ENCODE measurements around the gene ITSN1. TPM values are rescaled to one million over a fixed set of nuclear protein-coding genes. Genes with fewer than 3 reads are reported as not detected.

ITSN1 gene
- total and polyA plus RNA-seq, 2 donors from 2014 or later, result 8.1 to 42.5 TPM

GRCh38 chr21:33931799-33932390 is 289.6 kb downstream of the ITSN1 start:
- peak overlapping the region; percentile 26 to 63 (median 56) for H3K4me3 ChIP-seq (ENCODE audit: low read length in 3 of 3)
- peaks cover 0 to 7% (median 0%) of the 10 kb centered on the region in 3 donors for H3K4me1 ChIP-seq (ENCODE audit: control insufficient read depth in 2 of 3, insufficient read depth in 2 of 3, low read depth in 1 of 3, low read length in 3 of 3)
- peak overlapping the region in 1 of 3 donors; percentile 63 for H3K9ac ChIP-seq (ENCODE audit: low read length in 3 of 3)
- intact Hi-C loops (cut with DNase I), result no loop called here
- FAIRE-seq (no peak), DNase-seq (peak in 1 of 5 donors; percentile 11)
- peak overlapping the region in 1 of 2 donors; percentile 77 for H3K27ac ChIP-seq (ENCODE audit: low read depth in 2 of 2, low read length in 2 of 2)
- H3K27me3 ChIP-seq (ENCODE audit: control insufficient read depth, insufficient read depth, low read length), result no peaks in the 10 kb centered on the region
- no peak for TF ChIP-seq CTCF (IDR thresholded peaks at IDR 0.05; ENCODE audit: borderline replicate concordance, extremely low read depth, insufficient read depth)
- no peaks in the 10 kb centered on the region for H3K9me3 ChIP-seq (ENCODE audit: control insufficient read depth in 2 of 3, insufficient read depth in 1 of 3, low read length in 3 of 3)
- H3K36me3 ChIP-seq (ENCODE audit: control insufficient read depth in 2 of 3, insufficient read depth in 3 of 3, low read length in 3 of 3), result no peaks in the 10 kb centered on the region

- no peaks in the 10 kb centered on the region for H3K9me3 ChIP-seq (ENCODE audit: control insufficient read depth in 2 of 3, insufficient read depth in 1 of 3, low read length in 3 of 3)
- no peak overlapping the region for H3K4me3 ChIP-seq (ENCODE audit: low read length in 3 of 3)
- peaks cover 0 to 7% (median 0%) of the 10 kb centered on the region in 3 donors for H3K4me1 ChIP-seq (ENCODE audit: control insufficient read depth in 2 of 3, insufficient read depth in 2 of 3, low read depth in 1 of 3, low read length in 3 of 3)
- no peak overlapping the region for H3K27ac ChIP-seq (ENCODE audit: low read depth in 2 of 2, low read length in 2 of 2)
- no peak for TF ChIP-seq CTCF (IDR thresholded peaks at IDR 0.05; ENCODE audit: borderline replicate concordance, extremely low read depth, insufficient read depth)
- H3K9ac ChIP-seq (ENCODE audit: low read length in 3 of 3), result no peak overlapping the region
- DNase-seq (no peak), FAIRE-seq (no peak)
- intact Hi-C loops (cut with DNase I), result no loop called here
- no peaks in the 10 kb centered on the region for H3K36me3 ChIP-seq (ENCODE audit: control insufficient read depth in 2 of 3, insufficient read depth in 3 of 3, low read length in 3 of 3)
- no peaks in the 10 kb centered on the region for H3K27me3 ChIP-seq (ENCODE audit: control insufficient read depth, insufficient read depth, low read length)
Observed at GRCh38 chr21:33932731-33933130, 290.4 kb downstream of the ITSN1 start.

GRCh38 chr21:33936301-33937038 is 294.2 kb downstream of the ITSN1 start:
- Histone ChIP-seq H3K4me3 (ENCODE audit: low read length in 3 of 3) (no peak overlapping the region), H3K36me3 (ENCODE audit: control insufficient read depth in 2 of 3, insufficient read depth in 3 of 3, low read length in 3 of 3) (no peaks in the 10 kb centered on the region), H3K4me1 (ENCODE audit: control insufficient read depth in 2 of 3, insufficient read depth in 2 of 3, low read depth in 1 of 3, low read length in 3 of 3) (peaks cover 0 to 7% (median 0%) of the 10 kb centered on the region in 3 donors), H3K9me3 (ENCODE audit: control insufficient read depth in 2 of 3, insufficient read depth in 1 of 3, low read length in 3 of 3) (no peaks in the 10 kb centered on the region), H3K9ac (ENCODE audit: low read length in 3 of 3) (peak overlapping the region in 1 of 3 donors; percentile 24), H3K27ac (ENCODE audit: low read depth in 2 of 2, low read length in 2 of 2) (peak overlapping the region; percentile 37 to 64), H3K27me3 (ENCODE audit: control insufficient read depth, insufficient read depth, low read length) (no peaks in the 10 kb centered on the region)
- intact Hi-C loops (cut with DNase I), result no loop called here
- no peak for DNase-seq
- FAIRE-seq, result no peak
- no peak for TF ChIP-seq CTCF (IDR thresholded peaks at IDR 0.05; ENCODE audit: borderline replicate concordance, extremely low read depth, insufficient read depth)
